Stomach (tissue), 4 donors: ENCODE measurements around the gene CASQ1.

ENCODE experiments used
- POLR2AphosphoS5 ChIP-seq, 3 donors: sonication (generic); formaldehyde crosslinking; IDR thresholded peaks; one replicate each; pipeline ENCODE4 v1.6.1; 2016; ENCODE audit warnings: antibody characterized with exemption in 3 of 3
- TF ChIP-seq, protein P1 (sequence below), 7 experiments: fragments of 450-650 bp in 4 of 7; fragments of 200-600 bp in 3 of 7; sonication (generic) in 3 of 7; IDR thresholded peaks; one replicate each; pipeline ENCODE4 v1.5.1; 2016 to 2019; ENCODE audit warnings: antibody characterized with exemption in 7 of 7, control low read depth in 2 of 7, mild to moderate bottlenecking in 1 of 7

DNA sequence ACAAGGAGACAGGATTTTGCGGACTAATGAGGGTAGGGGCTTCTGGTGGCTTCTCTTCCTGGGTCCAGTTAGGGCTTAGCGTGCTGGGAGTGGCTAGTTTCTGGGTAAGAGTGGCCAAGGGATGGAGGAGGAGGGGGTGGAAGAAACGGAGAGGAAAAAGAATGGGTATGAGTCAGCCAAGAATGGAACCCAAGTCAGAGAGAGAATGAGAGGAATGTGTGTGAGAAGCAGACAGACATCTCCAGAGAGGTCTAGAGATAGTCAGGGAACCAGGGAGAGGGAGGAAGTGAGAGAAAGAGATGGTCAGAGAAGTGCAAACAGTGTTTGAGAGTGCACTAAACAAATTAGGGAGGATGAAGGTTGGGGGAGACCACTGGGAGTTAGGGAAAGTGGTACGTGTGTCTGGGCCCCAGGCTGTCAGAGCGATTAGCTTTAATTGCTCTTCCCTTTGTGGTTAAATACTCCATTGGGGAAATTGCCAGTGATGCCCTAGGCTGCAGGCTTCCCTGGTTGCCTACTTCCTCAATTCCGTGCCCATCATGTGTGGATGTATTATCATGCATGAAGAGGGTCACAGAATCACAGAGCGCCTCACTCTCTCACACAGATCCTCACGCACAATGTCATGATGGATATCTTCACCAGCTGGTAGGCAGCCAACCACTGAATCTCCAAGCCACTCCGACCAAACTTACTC lies 16.2 kb downstream of the CASQ1 start:
- TF ChIP-seq, protein P1, sequence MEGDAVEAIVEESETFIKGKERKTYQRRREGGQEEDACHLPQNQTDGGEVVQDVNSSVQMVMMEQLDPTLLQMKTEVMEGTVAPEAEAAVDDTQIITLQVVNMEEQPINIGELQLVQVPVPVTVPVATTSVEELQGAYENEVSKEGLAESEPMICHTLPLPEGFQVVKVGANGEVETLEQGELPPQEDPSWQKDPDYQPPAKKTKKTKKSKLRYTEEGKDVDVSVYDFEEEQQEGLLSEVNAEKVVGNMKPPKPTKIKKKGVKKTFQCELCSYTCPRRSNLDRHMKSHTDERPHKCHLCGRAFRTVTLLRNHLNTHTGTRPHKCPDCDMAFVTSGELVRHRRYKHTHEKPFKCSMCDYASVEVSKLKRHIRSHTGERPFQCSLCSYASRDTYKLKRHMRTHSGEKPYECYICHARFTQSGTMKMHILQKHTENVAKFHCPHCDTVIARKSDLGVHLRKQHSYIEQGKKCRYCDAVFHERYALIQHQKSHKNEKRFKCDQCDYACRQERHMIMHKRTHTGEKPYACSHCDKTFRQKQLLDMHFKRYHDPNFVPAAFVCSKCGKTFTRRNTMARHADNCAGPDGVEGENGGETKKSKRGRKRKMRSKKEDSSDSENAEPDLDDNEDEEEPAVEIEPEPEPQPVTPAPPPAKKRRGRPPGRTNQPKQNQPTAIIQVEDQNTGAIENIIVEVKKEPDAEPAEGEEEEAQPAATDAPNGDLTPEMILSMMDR (IDR thresholded peaks at IDR 0.05) = no peak
- no peak for TF ChIP-seq POLR2AphosphoS5 (IDR thresholded peaks at IDR 0.05)
